Fibroblast of peridontal ligament (primary cell): ENCODE data around the gene RNLS.

Source experiments
- DNase-seq: peaks from one replicate; pipeline ENCODE4 v3.0.0-alpha.2; 2010; ENCODE audit errors: extremely low read depth

Gene RNLS

GRCh38 chr10:88582806-88583583 lies at the start of gene RNLS:
Gene RNLS (minus strand): TSS chr10:88583318.
- peak; percentile 60 for DNase-seq

- no peak for DNase-seq
Measured at GRCh38 chr10:88624840-88625239, 41.7 kb upstream of the RNLS start.

GRCh38 chr10:88623835-88624234 lies 40.7 kb upstream of the RNLS start:
- no peak for DNase-seq

- DNase-seq: no peak
Measured at GRCh38 chr10:88620441-88620840, 37.3 kb upstream of the RNLS start.

- DNase-seq: no peak
Measured at GRCh38 chr10:88618496-88618895, 35.4 kb upstream of the RNLS start.

- no peak for DNase-seq
Measured at GRCh38 chr10:88617772-88618300, 34.7 kb upstream of the RNLS start.

- DNase-seq: no peak
Measured at GRCh38 chr10:88616250-88616977, 33.3 kb upstream of the RNLS start.

GRCh38 chr10:88608780-88609179 lies 25.7 kb upstream of the RNLS start:
- DNase-seq: peak; percentile 14

- DNase-seq: no peak
Measured at GRCh38 chr10:88608052-88608732, 25.1 kb upstream of the RNLS start.

GRCh38 chr10:88598055-88598454 lies 14.9 kb upstream of the RNLS start:
- DNase-seq: no peak

- no peak for DNase-seq
Measured at GRCh38 chr10:88594482-88594881, 11.4 kb upstream of the RNLS start.

GRCh38 chr10:88592906-88593305 lies 9.8 kb upstream of the RNLS start:
- DNase-seq: no peak

- DNase-seq: no peak
Measured at GRCh38 chr10:88592381-88592780, 9.3 kb upstream of the RNLS start.

- DNase-seq: no peak
Measured at GRCh38 chr10:88586462-88586861, 3.3 kb upstream of the RNLS start, which contains the start of gene LIPJ. Gene LIPJ (plus strand): TSS chr10:88586762. CDS start chr10:88590688, 3,926 bp downstream.

- no peak for DNase-seq
Measured at GRCh38 chr10:88583584-88583957, 453 bp upstream of the RNLS start.

- DNase-seq: no peak
Measured at GRCh38 chr10:88582411-88582805, 710 bp downstream of the RNLS start.

- DNase-seq: peak; percentile 75
Measured at GRCh38 chr10:88565072-88565471, 18.0 kb downstream of the RNLS start.

GRCh38 chr10:88562152-88562551 lies 21.0 kb downstream of the RNLS start:
- no peak for DNase-seq

- DNase-seq: peak; percentile 91
Measured at GRCh38 chr10:88557658-88558057, 25.5 kb downstream of the RNLS start.

- DNase-seq: peak; percentile 64
Measured at GRCh38 chr10:88557256-88557655, 25.9 kb downstream of the RNLS start.

- no peak for DNase-seq
Measured at GRCh38 chr10:88555190-88555908, 27.8 kb downstream of the RNLS start.
